ENCODE results near the gene ELOVL7. TPM values are rescaled to one million over a fixed set of nuclear protein-coding genes. Genes with fewer than 3 reads are reported as not detected.

ELOVL7 gene
- total RNA-seq, 1 donor from 2014 or later, result 14.5 TPM

GRCh38 chr5:60833520-60833919, 10.5 kb downstream of the ELOVL7 start:
- Mint-ChIP-seq H3K27me3 (no peaks in the 10 kb centered on the region), H3K4me3 (ENCODE audit: low read depth) (no peak overlapping the region), H3K4me1 (ENCODE audit: low read depth) (peaks cover 17% of the 10 kb centered on the region), H3K27ac (no peak overlapping the region), H3K9me3 (ENCODE audit: low read depth) (no peaks in the 10 kb centered on the region), H3K36me3 (ENCODE audit: insufficient read depth) (peaks cover 1% of the 10 kb centered on the region)
- no peak for TF ChIP-seq CTCF (IDR thresholded peaks at IDR 0.05; ENCODE audit: unreplicated experiment)
- DNase-seq (ENCODE audit: low spot score, unreplicated experiment), result no peak

GRCh38 chr5:60830581-60831127, 13.4 kb downstream of the ELOVL7 start:
- no peak for DNase-seq (ENCODE audit: low spot score, unreplicated experiment)

GRCh38 chr5:60829490-60830266, 14.4 kb downstream of the ELOVL7 start:
- Mint-ChIP-seq H3K4me3 (ENCODE audit: low read depth) (no peak overlapping the region), H3K27ac (no peak overlapping the region), H3K4me1 (ENCODE audit: low read depth) (peaks cover 5% of the 10 kb centered on the region), H3K27me3 (no peaks in the 10 kb centered on the region), H3K36me3 (ENCODE audit: insufficient read depth) (no peaks in the 10 kb centered on the region), H3K9me3 (ENCODE audit: low read depth) (no peaks in the 10 kb centered on the region)
- DNase-seq (ENCODE audit: low spot score, unreplicated experiment), result no peak
- no peak for TF ChIP-seq CTCF (IDR thresholded peaks at IDR 0.05; ENCODE audit: unreplicated experiment)

More at GRCh38 chr5:60830581-60831127, 13.4 kb downstream of the ELOVL7 start:
- Mint-ChIP-seq H3K9me3 (ENCODE audit: low read depth) (no peaks in the 10 kb centered on the region), H3K36me3 (ENCODE audit: insufficient read depth) (peaks cover 1% of the 10 kb centered on the region), H3K27ac (no peak overlapping the region), H3K4me1 (ENCODE audit: low read depth) (peaks cover 5% of the 10 kb centered on the region), H3K4me3 (ENCODE audit: low read depth) (no peak overlapping the region), H3K27me3 (no peaks in the 10 kb centered on the region)
- no peak for TF ChIP-seq CTCF (IDR thresholded peaks at IDR 0.05; ENCODE audit: unreplicated experiment)

GRCh38 chr5:60827201-60827600, 16.9 kb downstream of the ELOVL7 start:
- TF ChIP-seq CTCF (IDR thresholded peaks at IDR 0.05; ENCODE audit: unreplicated experiment), result no peak
- Mint-ChIP-seq H3K27me3 (no peaks in the 10 kb centered on the region), H3K36me3 (ENCODE audit: insufficient read depth) (no peaks in the 10 kb centered on the region), H3K9me3 (ENCODE audit: low read depth) (no peaks in the 10 kb centered on the region), H3K27ac (no peak overlapping the region), H3K4me1 (ENCODE audit: low read depth) (peaks cover 5% of the 10 kb centered on the region), H3K4me3 (ENCODE audit: low read depth) (no peak overlapping the region)
- DNase-seq (ENCODE audit: low spot score, unreplicated experiment), result no peak

- DNase-seq (ENCODE audit: low spot score, unreplicated experiment), result no peak
- H3K9me3 Mint-ChIP-seq (ENCODE audit: low read depth), result no peaks in the 10 kb centered on the region
- H3K4me1 Mint-ChIP-seq (ENCODE audit: low read depth), result peaks cover 5% of the 10 kb centered on the region
- H3K27me3 Mint-ChIP-seq, result no peaks in the 10 kb centered on the region
- no peak overlapping the region for H3K4me3 Mint-ChIP-seq (ENCODE audit: low read depth)
- H3K27ac Mint-ChIP-seq, result no peak overlapping the region
- no peak for TF ChIP-seq CTCF (IDR thresholded peaks at IDR 0.05; ENCODE audit: unreplicated experiment)
- no peaks in the 10 kb centered on the region for H3K36me3 Mint-ChIP-seq (ENCODE audit: insufficient read depth)
Measured at GRCh38 chr5:60826653-60827052, 17.4 kb downstream of the ELOVL7 start.
